IgD-negative memory B cell (primary cell): ENCODE measurements around the gene ATG9A. TPM values are rescaled to one million over a fixed set of nuclear protein-coding genes. Genes with fewer than 3 reads are reported as not detected.

Source experiments
- H3K27ac Mint-ChIP-seq, 3 donors: one replicate each; pipeline ENCODE4 v1.8.0; 2020 to 2022; ENCODE audit warnings: mild to moderate bottlenecking in 3 of 3, mixed read lengths in 3 of 3, moderate library complexity in 1 of 3
- H3K27me3 Mint-ChIP-seq: one replicate; pipeline ENCODE4 v1.8.0; 2021; ENCODE audit warnings: mixed read lengths
- H3K36me3 Mint-ChIP-seq: one replicate; pipeline ENCODE4 v1.8.0; 2020; ENCODE audit warnings: mild to moderate bottlenecking, mixed read lengths
- H3K4me1 Mint-ChIP-seq, 3 donors: one replicate each; pipeline ENCODE4 v1.8.0; 2020 to 2022; ENCODE audit warnings: mixed read lengths in 3 of 3, mild to moderate bottlenecking in 1 of 3
- H3K4me3 Mint-ChIP-seq, 4 donors: one replicate each; pipeline ENCODE4 v1.8.0; 2020 to 2022; ENCODE audit warnings: mild to moderate bottlenecking in 4 of 4, mixed read lengths in 4 of 4, moderate library complexity in 3 of 4
- H3K9me3 Mint-ChIP-seq, 3 donors: one replicate each; pipeline ENCODE4 v1.8.0; 2020 to 2021; ENCODE audit warnings: mixed read lengths in 3 of 3, mild to moderate bottlenecking in 1 of 3
- polyA plus RNA-seq: library from polyadenylated mRNA; unstranded; fragments of 300-500 nt; fragmentation: Illumina TruSeq; gene quantifications from one replicate; pipeline ENCODE4 v1.2.3, GENCODE V29; 2021

Gene ATG9A, protein sequence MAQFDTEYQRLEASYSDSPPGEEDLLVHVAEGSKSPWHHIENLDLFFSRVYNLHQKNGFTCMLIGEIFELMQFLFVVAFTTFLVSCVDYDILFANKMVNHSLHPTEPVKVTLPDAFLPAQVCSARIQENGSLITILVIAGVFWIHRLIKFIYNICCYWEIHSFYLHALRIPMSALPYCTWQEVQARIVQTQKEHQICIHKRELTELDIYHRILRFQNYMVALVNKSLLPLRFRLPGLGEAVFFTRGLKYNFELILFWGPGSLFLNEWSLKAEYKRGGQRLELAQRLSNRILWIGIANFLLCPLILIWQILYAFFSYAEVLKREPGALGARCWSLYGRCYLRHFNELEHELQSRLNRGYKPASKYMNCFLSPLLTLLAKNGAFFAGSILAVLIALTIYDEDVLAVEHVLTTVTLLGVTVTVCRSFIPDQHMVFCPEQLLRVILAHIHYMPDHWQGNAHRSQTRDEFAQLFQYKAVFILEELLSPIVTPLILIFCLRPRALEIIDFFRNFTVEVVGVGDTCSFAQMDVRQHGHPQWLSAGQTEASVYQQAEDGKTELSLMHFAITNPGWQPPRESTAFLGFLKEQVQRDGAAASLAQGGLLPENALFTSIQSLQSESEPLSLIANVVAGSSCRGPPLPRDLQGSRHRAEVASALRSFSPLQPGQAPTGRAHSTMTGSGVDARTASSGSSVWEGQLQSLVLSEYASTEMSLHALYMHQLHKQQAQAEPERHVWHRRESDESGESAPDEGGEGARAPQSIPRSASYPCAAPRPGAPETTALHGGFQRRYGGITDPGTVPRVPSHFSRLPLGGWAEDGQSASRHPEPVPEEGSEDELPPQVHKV
- 19.6 TPM for polyA plus RNA-seq

DNA sequence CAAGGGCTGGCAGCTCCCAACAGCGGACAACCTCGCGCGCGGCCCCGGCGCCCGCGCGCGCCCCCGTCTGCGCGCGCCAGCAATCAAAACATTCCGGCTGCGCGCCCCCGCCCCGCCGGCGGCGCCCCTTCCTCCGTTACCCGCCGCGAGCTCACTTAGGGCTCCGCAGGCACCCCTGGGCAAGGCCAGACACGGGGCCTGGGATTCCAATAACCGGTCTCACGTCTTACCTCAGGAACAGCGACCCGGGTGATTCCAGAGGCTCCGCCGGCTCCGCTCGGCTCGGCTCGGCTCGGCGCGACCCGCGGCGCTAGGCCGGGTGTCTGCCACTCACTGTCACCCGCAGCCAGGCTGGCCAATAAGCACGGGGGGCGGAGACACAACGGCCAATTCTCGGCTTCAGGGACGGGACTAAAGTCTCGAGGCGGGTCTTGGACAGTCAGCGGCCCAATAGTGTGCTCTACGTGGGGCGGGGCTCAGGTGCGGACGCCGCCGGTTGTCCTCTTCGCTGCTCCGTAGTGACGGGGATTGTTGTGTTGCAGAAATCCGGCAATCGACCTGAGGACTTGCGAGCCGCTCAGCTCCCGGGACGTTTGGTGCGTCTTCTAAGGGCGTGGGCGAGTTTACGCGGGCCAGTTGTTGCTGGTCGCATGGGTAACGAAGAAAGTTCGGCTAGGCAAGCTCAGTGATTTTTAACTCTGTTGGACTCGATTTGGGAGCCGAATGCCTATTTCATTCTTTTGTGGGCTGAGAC is at the start of gene ATG9A, which contains the start of gene ANKZF1:
Gene ATG9A, minus strand, starts transcription at position 332 of the 754 bp plus-strand sequence. CDS start 1,612 bp downstream, outside the sequence.
Gene ANKZF1, plus strand, starts transcription at position 502 of the 754 bp plus-strand sequence. CDS start 452 bp downstream, outside the sequence.
- H3K4me1 Mint-ChIP-seq: peaks cover 19 to 26% (median 21%) of the 10 kb centered on the region in 3 donors
- H3K36me3 Mint-ChIP-seq: peaks cover 5% of the 10 kb centered on the region
- peak within 1 kb of the TSS; percentile 92 to 98 (median 97) for H3K27ac Mint-ChIP-seq
- no peaks in the 10 kb centered on the region for H3K27me3 Mint-ChIP-seq
- peak within 1 kb of the TSS; percentile 99 to 100 (median 100) for H3K4me3 Mint-ChIP-seq
- H3K9me3 Mint-ChIP-seq: no peaks in the 10 kb centered on the region

DNA sequence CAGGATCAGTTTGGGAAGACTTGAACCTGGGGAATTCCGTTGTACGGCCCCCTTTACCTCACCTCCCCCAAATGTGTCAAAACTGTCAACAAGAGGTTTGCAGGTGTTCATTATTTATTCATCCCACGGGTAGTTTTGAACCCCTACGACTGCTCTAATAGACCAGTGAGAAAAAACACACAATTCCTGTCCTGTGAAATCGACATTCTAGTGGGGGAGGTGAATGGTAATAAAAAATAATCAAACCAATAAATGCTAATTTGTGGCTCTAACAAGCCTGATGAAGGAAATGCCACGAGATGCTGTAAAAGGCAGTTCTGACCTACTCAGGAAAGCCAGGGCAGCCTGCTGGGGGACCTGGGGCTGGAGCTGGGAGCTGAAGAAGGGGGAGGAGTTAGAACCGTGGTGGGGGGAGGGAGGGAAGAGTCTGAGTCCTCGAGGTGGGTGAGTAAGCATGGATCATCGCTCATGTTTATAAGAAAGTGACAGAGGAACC is 49.3 kb upstream of the ATG9A start:
- Mint-ChIP-seq H3K4me1 (peaks cover 28 to 45% (median 32%) of the 10 kb centered on the region in 3 donors), H3K27me3 (no peaks in the 10 kb centered on the region), H3K27ac (peak overlapping the region; percentile 99 to 100 (median 99)), H3K4me3 (peak overlapping the region; percentile 92 to 99 (median 98)), H3K9me3 (no peaks in the 10 kb centered on the region), H3K36me3 (peaks cover 11% of the 10 kb centered on the region)

DNA sequence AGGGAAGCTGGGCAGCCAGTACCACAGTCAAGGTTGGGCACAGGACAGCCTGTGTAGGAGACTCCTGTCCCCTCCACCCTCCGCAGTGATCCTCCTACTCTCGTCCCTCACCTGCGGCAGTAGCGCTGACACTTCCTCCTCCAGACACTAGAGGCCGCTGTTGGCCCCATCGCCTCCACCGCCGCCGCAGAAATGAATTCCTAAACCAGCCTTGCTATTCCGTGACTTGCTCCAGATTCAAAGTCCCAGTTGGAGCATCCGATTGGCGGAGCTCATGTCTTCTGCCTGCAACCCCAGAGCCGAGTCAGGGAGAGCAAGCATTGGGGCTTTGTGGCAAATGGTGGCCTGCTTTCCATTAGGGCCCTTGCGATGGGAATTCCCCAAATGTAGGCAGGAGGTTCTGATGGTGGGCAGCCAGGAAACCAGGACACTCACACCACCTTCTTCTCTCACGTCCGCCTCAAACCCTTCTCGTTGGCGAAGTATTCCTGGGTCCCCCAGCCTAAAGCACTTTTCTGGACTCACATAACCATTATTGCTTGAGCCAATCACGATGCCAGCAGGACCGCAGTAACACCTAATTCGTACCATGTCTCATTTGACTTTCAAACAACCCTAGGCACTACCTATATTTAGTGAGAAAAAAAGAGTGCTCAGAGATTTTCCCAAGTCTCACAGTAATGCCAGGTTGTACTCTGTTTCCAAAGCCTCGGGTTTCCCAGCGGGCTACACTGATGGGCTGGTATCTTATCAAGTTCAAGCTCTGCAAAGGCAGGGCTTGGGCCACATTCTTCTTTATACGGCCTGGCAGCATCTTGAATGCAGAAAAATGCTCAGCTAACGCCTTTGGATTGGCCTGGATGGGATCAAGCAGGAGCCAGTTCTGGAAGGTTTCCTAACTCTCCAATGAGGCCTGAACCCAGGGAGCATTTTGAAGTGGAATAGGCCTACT is 48.5 kb upstream of the ATG9A start:
- no peaks in the 10 kb centered on the region for H3K9me3 Mint-ChIP-seq
- no peaks in the 10 kb centered on the region for H3K27me3 Mint-ChIP-seq
- H3K36me3 Mint-ChIP-seq: peaks cover 9% of the 10 kb centered on the region
- H3K4me3 Mint-ChIP-seq: peak overlapping the region; percentile 92 to 99 (median 98)
- peaks cover 26 to 47% (median 34%) of the 10 kb centered on the region in 3 donors for H3K4me1 Mint-ChIP-seq
- H3K27ac Mint-ChIP-seq: peak overlapping the region; percentile 99 to 100 (median 99)

DNA sequence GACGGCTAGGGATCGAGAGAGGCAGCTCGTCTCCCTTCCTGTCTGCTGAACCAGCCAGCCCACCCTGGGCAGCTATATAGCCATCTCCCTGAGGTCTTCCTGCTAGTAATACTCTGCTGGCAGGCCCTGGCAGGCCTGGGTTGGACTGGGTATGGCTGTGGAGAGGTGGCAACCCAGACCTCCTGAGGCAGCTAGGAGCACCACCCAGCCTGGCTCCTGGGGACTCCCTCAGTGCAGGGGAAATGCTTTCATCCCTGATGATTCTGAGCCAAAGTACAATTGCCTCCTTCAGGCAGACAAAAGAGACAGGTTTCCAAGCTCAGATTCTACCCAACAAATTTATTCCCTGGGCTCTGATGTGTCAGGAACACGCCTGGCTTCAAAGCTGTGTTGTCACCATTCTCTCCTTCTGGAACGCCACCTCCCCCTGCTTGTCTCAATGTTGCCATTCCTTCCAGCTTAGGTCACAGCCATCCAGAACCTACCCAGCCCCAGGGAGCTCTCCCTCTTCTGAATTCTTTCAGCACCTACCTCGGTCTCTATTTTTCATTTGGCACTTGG is 45.0 kb upstream of the ATG9A start:
- H3K4me3 Mint-ChIP-seq: peak overlapping the region in 1 of 4 donors; percentile 37
- H3K27ac Mint-ChIP-seq: peak overlapping the region in 1 of 3 donors; percentile 40
- H3K9me3 Mint-ChIP-seq: no peaks in the 10 kb centered on the region

DNA sequence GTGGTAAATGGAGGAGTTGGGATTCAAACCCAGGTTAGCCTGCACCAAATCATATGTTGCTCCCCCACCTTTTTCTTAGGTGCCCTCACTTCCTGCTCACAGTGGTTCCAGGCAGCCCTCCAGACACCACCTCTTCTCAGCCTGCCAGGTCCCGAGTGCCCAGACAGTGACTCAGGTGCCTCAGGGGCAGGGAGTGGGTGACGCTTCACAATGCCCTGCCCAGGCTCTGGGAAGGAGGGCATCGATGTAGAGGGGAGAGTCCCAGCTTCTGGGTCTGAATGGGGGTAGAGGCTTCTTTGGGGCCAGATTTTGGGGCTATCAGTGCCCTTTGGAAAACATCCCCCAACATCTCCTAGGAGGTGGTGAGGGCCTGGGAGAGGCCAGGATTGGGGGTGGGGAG is 44.5 kb upstream of the ATG9A start:
- no peaks in the 10 kb centered on the region for H3K27me3 Mint-ChIP-seq
- no peaks in the 10 kb centered on the region for H3K9me3 Mint-ChIP-seq
- peaks cover 18 to 36% (median 28%) of the 10 kb centered on the region in 3 donors for H3K4me1 Mint-ChIP-seq
- peaks cover 9% of the 10 kb centered on the region for H3K36me3 Mint-ChIP-seq
- no peak overlapping the region for H3K4me3 Mint-ChIP-seq
- no peak overlapping the region for H3K27ac Mint-ChIP-seq

More for the DNA sequence above, 45.0 kb upstream of the ATG9A start:
- H3K36me3 Mint-ChIP-seq: peaks cover 9% of the 10 kb centered on the region
- H3K27me3 Mint-ChIP-seq: no peaks in the 10 kb centered on the region
- H3K4me1 Mint-ChIP-seq: peaks cover 19 to 33% (median 29%) of the 10 kb centered on the region in 3 donors

DNA sequence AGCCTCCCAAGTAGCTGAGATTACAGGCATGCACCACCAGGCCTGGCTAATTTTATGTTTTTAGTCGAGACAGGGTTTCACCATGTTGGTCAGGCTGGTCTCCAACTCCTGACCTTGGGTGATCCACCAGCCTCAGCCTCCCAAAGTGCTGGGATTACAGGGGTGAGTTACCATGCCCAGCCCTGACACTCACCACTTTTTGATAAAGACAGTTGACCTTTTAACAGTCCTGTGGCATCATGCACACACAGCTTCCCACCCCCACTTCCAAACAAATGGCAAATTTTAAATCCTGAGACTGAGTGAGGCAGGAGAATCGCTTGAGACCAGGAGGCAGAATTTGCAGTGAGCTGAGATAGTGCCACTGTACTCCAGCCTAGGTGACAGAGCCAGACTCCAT is 43.6 kb upstream of the ATG9A start:
- Mint-ChIP-seq H3K9me3 (no peaks in the 10 kb centered on the region), H3K27ac (no peak overlapping the region), H3K4me1 (peaks cover 11 to 27% (median 24%) of the 10 kb centered on the region in 3 donors), H3K27me3 (no peaks in the 10 kb centered on the region), H3K36me3 (peaks cover 9% of the 10 kb centered on the region), H3K4me3 (no peak overlapping the region)

DNA sequence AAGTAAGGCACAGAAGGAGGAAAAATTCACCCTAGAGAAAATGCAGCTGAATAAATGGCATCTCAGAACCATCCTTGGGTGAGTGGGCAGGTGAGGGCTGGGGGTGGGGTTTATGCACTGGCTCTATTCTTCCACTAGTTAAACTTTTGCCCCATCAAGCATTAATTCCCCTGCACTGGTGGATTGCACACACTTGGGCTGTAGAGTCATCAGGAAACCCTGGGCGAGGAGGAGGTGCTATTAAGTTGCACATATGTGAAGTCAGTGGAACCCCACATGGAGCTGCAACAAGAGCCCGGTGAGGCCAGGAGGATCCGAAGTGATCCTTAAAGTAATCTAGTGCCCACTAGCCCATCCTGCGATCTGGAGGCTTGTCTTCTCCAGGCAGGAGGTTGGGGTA is 42.9 kb upstream of the ATG9A start:
- no peak overlapping the region for H3K4me3 Mint-ChIP-seq
- peaks cover 9% of the 10 kb centered on the region for H3K36me3 Mint-ChIP-seq
- peaks cover 5 to 20% (median 19%) of the 10 kb centered on the region in 3 donors for H3K4me1 Mint-ChIP-seq
- no peaks in the 10 kb centered on the region for H3K9me3 Mint-ChIP-seq
- H3K27me3 Mint-ChIP-seq: no peaks in the 10 kb centered on the region
- H3K27ac Mint-ChIP-seq: no peak overlapping the region

DNA sequence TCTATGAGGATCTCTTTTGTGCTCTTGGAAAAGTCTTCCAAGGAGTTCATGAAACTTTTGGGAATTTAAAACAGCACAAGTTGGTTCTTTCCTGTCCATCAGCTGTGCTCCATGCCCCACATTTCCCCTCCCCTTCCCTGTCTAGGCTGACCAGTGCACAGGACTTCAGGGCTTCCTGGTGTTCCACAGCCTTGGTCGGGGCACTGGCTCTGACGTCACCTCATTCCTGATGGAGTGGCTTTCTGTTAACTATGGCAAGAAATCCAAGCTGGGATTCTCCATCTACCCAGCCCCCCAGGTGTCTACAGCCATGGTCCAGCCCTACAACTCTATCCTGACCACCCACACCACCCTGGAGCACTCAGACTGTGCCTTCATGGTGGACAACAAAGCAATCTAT is 41.6 kb upstream of the ATG9A start:
- H3K9me3 Mint-ChIP-seq: no peaks in the 10 kb centered on the region
- H3K36me3 Mint-ChIP-seq: peaks cover 9% of the 10 kb centered on the region

DNA sequence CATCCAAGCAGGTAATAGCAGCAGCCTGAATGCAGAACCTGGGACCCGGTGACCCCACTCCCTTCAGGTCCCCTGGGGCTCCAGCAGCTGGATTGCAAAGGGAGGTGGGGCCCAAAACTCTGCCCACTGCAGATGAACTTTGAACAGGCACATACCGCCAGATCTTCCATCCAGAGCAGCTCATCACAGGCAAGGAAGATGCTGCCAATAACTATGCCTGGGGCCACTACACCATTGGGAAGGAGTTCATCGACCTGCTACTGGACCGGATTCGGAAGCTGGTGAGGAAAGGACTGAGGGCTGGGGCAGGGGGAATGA is 40.6 kb upstream of the ATG9A start:
- Mint-ChIP-seq H3K4me3 (no peak overlapping the region), H3K36me3 (peaks cover 9% of the 10 kb centered on the region), H3K27ac (no peak overlapping the region), H3K27me3 (no peaks in the 10 kb centered on the region), H3K4me1 (peaks cover 0 to 11% (median 11%) of the 10 kb centered on the region in 3 donors), H3K9me3 (no peaks in the 10 kb centered on the region)

More for the DNA sequence above, 41.6 kb upstream of the ATG9A start:
- Mint-ChIP-seq H3K4me3 (no peak overlapping the region), H3K4me1 (peaks cover 0 to 14% (median 13%) of the 10 kb centered on the region in 3 donors), H3K27me3 (no peaks in the 10 kb centered on the region), H3K27ac (no peak overlapping the region)

DNA sequence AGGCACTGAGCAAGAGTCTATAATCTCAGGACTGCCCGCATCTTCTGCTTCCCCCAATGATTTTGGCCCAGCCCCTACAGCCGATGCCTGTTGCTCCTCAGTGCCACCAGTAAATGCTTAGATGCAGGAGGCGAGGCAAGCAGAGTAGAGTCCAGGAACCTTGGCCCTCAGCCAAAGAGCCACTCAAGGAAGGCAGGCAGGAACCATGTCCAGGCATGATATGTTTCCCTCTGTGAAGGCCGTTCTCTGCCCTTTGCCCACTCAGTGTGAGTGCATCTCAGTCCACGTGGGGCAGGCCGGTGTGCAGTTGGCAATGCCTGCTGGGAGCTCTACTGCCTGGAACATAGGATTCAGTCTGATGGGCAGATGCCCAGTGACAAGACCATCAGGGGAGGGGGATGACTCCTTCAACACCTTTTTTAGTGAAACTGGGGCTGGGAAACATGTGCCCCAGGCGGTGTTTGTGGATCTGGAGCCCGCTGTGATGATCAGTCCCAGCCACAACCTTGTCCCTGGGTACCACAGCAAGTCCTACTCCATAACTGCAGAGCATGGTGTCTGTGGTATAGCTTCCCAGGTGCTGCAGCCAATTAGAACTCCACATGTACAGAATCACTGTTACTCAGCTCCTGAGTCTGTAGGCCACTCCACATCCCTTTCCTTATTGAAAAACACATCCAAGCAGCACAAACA is 40.1 kb upstream of the ATG9A start:
- Mint-ChIP-seq H3K9me3 (no peaks in the 10 kb centered on the region), H3K36me3 (peaks cover 5% of the 10 kb centered on the region), H3K27ac (no peak overlapping the region), H3K27me3 (no peaks in the 10 kb centered on the region), H3K4me1 (peaks cover 0 to 7% (median 7%) of the 10 kb centered on the region in 3 donors), H3K4me3 (no peak overlapping the region)

DNA sequence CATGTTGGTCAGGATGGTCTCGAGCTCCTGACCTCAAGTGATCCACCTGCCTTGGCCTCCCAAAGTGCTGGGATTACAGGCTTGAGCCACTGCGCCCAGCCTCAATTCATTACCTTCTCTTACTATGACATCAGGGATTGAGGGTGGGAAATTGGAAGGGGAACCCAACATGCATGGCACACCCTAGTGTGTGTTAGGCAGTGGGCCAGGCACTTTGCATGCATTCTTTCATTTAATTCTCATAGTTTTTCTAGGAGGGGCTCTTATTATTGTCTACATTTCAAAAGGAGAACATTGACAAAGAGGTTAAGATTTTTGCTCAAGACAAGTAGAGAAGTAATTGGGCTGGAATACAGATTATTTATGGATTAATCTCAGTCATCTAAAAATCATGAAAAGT is 38.9 kb upstream of the ATG9A start:
- Mint-ChIP-seq H3K9me3 (no peaks in the 10 kb centered on the region), H3K4me1 (peaks cover 0 to 4% (median 1%) of the 10 kb centered on the region in 3 donors), H3K36me3 (peaks cover 2% of the 10 kb centered on the region), H3K27ac (no peak overlapping the region), H3K4me3 (no peak overlapping the region), H3K27me3 (no peaks in the 10 kb centered on the region)

DNA sequence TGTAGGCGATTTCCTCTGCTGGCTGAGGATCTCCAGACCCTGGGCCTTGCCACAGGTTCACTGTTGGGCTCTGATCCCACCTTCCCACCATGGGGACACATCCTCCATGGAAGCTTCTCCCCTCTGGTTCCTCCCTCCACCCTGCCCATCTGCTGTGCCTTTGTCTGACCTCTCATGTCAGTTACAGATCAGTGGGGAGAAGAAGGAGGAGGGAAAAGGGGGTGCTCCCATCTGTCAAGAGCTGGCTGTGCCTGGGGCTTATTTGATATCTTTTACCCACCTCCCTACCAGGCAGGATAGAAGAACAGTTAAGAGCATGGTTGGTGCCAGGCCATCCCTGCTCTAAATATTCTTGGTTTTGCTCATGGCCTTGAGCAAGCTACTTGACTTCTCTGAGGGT is 37.5 kb upstream of the ATG9A start:
- Mint-ChIP-seq H3K36me3 (peaks cover 4% of the 10 kb centered on the region), H3K27ac (no peak overlapping the region), H3K9me3 (no peaks in the 10 kb centered on the region), H3K4me3 (no peak overlapping the region), H3K27me3 (no peaks in the 10 kb centered on the region), H3K4me1 (peaks cover 0 to 4% (median 1%) of the 10 kb centered on the region in 3 donors)

DNA sequence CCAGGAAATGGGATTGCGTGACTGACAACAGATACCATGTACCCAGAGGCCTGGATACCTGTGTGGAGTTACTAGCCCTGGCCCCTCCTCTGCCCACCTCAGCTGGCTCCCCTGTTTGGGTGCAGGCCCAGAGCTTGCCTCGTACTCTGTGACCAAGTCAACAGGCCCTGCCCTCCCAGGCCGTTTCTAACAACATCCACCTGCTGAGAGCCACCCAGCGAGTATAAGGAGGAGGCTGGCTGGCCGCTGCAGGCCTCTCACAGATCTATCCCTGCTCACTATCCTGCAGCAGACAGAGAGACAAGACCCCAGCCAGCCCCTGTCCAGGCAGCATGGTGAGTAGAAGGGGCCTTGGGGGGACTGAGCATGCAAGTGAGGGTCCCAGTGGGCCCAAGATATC is 36.8 kb upstream of the ATG9A start:
- Mint-ChIP-seq H3K27ac (no peak overlapping the region), H3K36me3 (peaks cover 2% of the 10 kb centered on the region), H3K4me1 (peaks cover 0 to 4% (median 0%) of the 10 kb centered on the region in 3 donors), H3K4me3 (no peak overlapping the region), H3K9me3 (no peaks in the 10 kb centered on the region), H3K27me3 (no peaks in the 10 kb centered on the region)
